Lower leg skin (tissue), 3 donors: ENCODE results near the gene RNF25.

Source experiments
- POLR2A ChIP-seq, 2 donors: fragments of 450-650 bp; IDR thresholded peaks; one replicate each; pipeline ENCODE4 v1.6.1; 2016 to 2017; ENCODE audit warnings: antibody characterized with exemption in 2 of 2, mild to moderate bottlenecking in 1 of 2, moderate library complexity in 1 of 2
- TF ChIP-seq, protein P1 (sequence below), 3 donors: fragments of 450-650 bp; IDR thresholded peaks; one replicate each; pipeline ENCODE4 v1.5.1; 2016; ENCODE audit warnings: antibody characterized with exemption in 3 of 3, mild to moderate bottlenecking in 3 of 3, moderate library complexity in 2 of 3

DNA sequence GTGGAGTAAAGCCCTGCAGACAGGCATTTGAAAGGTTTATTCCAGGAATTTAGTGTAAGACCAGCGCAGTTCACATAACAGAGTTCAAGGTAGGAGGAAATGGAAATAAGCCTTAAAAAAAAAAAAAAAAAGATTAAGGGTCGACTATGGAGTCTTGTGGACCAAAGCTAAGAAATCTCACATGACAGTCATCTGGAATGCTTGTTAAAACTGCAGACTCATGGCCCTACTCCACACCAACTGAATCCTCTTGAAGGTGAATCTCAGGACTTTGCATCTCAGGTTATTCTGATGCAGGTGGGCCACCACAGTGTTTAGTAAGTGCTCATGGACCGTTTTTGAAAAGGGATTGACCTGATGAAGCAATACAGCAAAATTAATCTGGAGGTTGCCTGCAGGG lies 47.7 kb upstream of the RNF25 start:
- TF ChIP-seq, protein P1, sequence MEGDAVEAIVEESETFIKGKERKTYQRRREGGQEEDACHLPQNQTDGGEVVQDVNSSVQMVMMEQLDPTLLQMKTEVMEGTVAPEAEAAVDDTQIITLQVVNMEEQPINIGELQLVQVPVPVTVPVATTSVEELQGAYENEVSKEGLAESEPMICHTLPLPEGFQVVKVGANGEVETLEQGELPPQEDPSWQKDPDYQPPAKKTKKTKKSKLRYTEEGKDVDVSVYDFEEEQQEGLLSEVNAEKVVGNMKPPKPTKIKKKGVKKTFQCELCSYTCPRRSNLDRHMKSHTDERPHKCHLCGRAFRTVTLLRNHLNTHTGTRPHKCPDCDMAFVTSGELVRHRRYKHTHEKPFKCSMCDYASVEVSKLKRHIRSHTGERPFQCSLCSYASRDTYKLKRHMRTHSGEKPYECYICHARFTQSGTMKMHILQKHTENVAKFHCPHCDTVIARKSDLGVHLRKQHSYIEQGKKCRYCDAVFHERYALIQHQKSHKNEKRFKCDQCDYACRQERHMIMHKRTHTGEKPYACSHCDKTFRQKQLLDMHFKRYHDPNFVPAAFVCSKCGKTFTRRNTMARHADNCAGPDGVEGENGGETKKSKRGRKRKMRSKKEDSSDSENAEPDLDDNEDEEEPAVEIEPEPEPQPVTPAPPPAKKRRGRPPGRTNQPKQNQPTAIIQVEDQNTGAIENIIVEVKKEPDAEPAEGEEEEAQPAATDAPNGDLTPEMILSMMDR (IDR thresholded peaks at IDR 0.05): no peak
- no peak for TF ChIP-seq POLR2A (IDR thresholded peaks at IDR 0.05)
